Measurements from ENCODE around the gene CDK14. TPM values are rescaled to one million over a fixed set of nuclear protein-coding genes. Genes with fewer than 3 reads are reported as not detected.
"Not testable (repeated sequence)": the region's sequence is repeated elsewhere in the genome, so short reads cannot be mapped to it uniquely, and the experiment has no call there.

The CDK14 gene
- total RNA-seq, 1 donor from 2014 or later: 1.9 TPM

DNA sequence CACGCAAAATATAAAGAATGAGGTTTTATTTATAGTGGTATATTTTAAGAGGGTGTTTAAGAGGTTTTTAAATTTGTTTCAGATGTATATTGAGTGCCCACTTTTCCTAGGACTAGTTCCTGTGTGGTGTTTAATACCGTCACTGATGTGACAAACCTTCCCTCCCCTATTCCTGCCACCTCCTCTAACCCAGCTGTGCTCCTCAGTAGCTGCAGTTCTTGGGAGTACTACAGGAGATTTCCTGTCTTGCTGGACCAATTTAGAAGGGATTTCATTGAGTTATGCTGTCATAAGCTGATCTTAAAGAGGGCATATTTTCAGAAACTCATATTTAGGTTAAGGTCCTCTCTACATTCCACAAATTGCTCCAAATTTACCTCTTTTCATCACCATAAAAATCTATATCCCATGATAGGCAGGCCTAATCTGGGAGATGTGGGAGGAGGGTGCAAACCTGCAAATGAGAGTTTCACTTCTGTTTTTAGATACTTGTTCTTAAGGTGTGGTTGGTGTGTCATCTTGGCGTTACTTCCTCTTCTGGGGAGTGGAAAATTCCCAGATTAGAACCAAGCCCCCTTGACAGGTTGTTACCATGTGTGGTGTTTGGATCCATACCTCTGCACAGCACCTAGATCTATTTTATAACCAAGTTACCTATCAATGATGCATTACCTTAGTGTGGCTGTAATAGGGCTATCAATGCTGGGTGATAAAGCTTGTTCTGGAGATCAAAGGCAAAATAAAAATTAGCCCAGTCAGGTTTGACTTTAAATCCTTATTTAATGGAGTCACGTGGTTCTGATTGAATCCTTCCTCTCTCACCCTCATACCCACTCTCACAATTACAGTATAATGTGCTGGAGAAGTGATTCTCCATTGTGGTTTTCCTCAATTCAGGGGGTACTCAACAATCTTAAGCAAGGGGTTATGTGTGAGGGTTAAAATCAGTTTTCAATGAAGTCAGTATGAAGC is 141.1 kb downstream of the CDK14 start:
- Mint-ChIP-seq H3K4me1 (peaks cover 6% of the 10 kb centered on the region), H3K36me3 (ENCODE audit: low read depth) (no peaks in the 10 kb centered on the region), H3K27ac (no peak overlapping the region), H3K9me3 (peaks cover 11% of the 10 kb centered on the region), H3K27me3 (peaks cover 6% of the 10 kb centered on the region), H3K4me3 (no peak overlapping the region)
- intact Hi-C loops (cut with micrococcal nuclease): loop anchor here (2.0 kb wide), 1 partner anchor 80 kb away; no protein-coding TSS in a partner anchor
- no peak for DNase-seq

DNA sequence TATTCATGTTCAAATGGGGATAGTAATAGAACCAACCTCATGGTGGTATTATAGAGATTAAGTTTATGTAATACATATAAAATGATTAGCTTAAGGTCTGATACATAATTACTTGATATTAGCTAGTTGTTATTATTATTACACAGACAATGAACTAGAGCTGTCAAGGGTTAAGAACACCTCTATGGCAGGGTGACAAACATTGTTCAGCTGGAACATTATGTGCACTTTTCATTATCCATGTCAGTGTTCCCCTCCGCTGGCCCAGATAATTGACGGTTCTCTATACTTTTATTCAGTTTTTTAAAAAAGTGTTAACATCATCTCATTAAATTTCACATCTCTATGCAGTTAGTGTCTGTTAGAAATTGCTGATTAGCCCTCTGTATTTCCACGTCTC is 142.1 kb downstream of the CDK14 start:
- Mint-ChIP-seq H3K4me3 (no peak overlapping the region), H3K4me1 (peaks cover 6% of the 10 kb centered on the region), H3K27me3 (peaks cover 6% of the 10 kb centered on the region), H3K36me3 (ENCODE audit: low read depth) (no peaks in the 10 kb centered on the region), H3K9me3 (peaks cover 6% of the 10 kb centered on the region), H3K27ac (no peak overlapping the region)
- intact Hi-C loops (cut with micrococcal nuclease): no loop called here
- no peak for DNase-seq

DNA sequence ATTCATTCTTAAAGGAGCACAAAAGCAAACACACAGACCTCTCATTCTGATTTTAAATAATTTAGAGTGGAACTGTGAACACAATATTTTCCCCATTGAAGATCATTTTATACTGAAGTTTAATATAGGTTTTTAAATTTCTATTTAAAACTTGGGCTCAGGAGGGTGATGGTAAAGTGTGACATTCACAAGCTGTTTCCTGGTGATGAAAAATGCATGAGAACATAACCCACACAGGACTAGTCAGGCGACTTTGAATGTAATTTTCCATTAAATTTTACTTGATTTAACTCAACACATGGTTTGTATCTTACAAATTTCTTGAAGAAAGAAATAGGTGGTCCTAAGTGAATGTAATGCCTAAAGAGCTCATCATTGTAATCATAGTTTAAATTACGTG is 143.6 kb downstream of the CDK14 start:
- no peaks in the 10 kb centered on the region for H3K9me3 Mint-ChIP-seq
- H3K27ac Mint-ChIP-seq: no peak overlapping the region
- peaks cover 6% of the 10 kb centered on the region for H3K27me3 Mint-ChIP-seq
- no peaks in the 10 kb centered on the region for H3K36me3 Mint-ChIP-seq (ENCODE audit: low read depth)
- intact Hi-C loops (cut with micrococcal nuclease): no loop called here
- peaks cover 6% of the 10 kb centered on the region for H3K4me1 Mint-ChIP-seq
- no peak for DNase-seq
- no peak overlapping the region for H3K4me3 Mint-ChIP-seq

DNA sequence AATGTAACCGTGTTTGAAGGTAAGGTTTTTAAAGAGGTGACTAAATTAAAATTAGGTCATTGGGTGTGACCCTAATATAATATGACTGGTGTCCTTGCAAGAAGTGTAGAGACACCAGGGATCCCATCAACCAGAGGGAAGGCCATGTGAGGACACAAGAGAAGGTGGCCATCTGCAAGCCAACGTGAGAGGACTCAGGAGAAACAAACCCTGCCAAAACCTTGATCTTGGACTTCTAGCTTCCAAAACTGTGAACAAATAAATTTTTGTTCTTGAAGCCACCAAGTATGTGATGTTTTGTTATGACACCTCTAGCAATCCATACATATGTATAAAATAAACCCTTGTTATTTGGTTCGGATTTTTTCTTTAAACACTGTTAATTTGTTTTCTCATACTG is 144.3 kb downstream of the CDK14 start:
- Mint-ChIP-seq H3K27ac (no peak overlapping the region), H3K4me3 (no peak overlapping the region), H3K9me3 (no peaks in the 10 kb centered on the region), H3K27me3 (peaks cover 6% of the 10 kb centered on the region), H3K4me1 (peaks cover 6% of the 10 kb centered on the region), H3K36me3 (ENCODE audit: low read depth) (no peaks in the 10 kb centered on the region)
- intact Hi-C loops (cut with micrococcal nuclease): no loop called here
- DNase-seq: no peak

DNA sequence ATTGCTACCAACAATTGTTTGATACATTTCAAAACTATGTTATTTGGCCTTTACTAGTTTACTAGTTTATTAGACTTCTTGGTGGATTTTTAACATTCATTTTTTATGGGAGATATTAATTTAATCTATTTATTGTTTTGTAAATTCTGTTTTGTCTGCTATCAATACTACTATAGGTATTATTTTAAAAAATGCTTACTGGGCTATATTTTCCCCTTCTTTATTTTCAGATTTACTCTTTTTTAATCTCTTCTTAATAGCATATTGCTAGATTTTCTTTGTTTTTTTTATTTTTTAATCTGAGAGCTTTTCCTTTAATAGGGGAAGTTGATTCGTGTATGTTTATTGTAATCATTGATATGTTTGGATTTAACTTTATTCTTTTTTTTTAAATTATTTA is 147.5 kb downstream of the CDK14 start:
- Mint-ChIP-seq H3K9me3 (no peaks in the 10 kb centered on the region), H3K36me3 (ENCODE audit: low read depth) (no peaks in the 10 kb centered on the region), H3K27ac (no peak overlapping the region), H3K4me1 (no peaks in the 10 kb centered on the region), H3K27me3 (peaks cover 3% of the 10 kb centered on the region), H3K4me3 (no peak overlapping the region)
- intact Hi-C loops (cut with micrococcal nuclease): no loop called here
- DNase-seq: no peak

GRCh38 chr7:90747516-90747915 is 151.4 kb downstream of the CDK14 start:
- Mint-ChIP-seq H3K27me3 (no peaks in the 10 kb centered on the region), H3K27ac (no peak overlapping the region), H3K9me3 (no peaks in the 10 kb centered on the region), H3K4me1 (no peaks in the 10 kb centered on the region), H3K4me3 (no peak overlapping the region), H3K36me3 (ENCODE audit: low read depth) (no peaks in the 10 kb centered on the region)
- intact Hi-C loops (cut with micrococcal nuclease): no loop called here
- DNase-seq: no peak

- Mint-ChIP-seq H3K27me3 (no peaks in the 10 kb centered on the region), H3K9me3 (no peaks in the 10 kb centered on the region), H3K36me3 (ENCODE audit: low read depth) (no peaks in the 10 kb centered on the region), H3K4me3 (no peak overlapping the region), H3K4me1 (no peaks in the 10 kb centered on the region), H3K27ac (no peak overlapping the region)
- intact Hi-C loops (cut with micrococcal nuclease): no loop called here
- no peak for DNase-seq
These were observed 153.1 kb downstream of the CDK14 start for GRCh38 chr7:90749262-90749661.

DNA sequence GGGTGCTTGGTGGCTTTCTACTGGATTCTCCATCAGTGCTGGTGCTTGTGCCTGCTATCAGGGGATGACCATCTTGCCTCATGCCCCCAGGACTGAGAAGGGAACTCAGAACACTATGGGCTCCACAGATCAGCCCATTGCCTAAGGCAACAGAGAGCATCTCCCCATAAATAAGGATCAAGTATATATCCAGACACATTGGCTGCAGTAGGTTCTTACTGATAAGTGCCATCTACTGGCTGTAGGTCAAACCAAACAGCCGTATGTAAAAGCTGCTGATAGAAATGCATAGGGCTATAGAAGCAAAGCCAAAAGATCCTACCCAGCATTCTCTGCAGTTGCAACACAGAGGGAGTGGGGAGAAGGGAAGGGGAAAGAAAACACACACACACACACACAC is 153.7 kb downstream of the CDK14 start:
- DNase-seq: no peak
- H3K36me3 Mint-ChIP-seq (ENCODE audit: low read depth): no peaks in the 10 kb centered on the region
- intact Hi-C loops (cut with micrococcal nuclease): no loop called here
- no peak overlapping the region for H3K27ac Mint-ChIP-seq
- no peaks in the 10 kb centered on the region for H3K27me3 Mint-ChIP-seq
- H3K9me3 Mint-ChIP-seq: no peaks in the 10 kb centered on the region
- H3K4me3 Mint-ChIP-seq: no peak overlapping the region
- no peaks in the 10 kb centered on the region for H3K4me1 Mint-ChIP-seq

DNA sequence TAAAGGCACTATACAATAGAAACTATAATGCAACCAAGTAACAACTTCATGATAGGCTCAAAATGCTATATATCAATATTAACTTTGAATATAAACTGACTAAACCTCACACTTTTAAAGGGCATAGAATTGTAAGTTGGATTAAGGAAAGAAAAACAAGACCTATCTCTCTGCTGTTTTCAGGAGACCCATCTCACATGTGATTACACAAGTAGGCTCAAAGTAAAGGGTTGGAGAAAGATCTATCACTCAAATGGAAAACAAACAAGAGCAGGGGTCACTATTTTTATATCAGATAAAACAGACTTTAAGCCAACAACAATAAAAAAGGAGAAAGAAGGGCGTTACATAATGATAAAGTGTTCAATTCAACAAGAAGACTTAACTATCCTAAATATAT is 155.5 kb downstream of the CDK14 start:
- intact Hi-C loops (cut with micrococcal nuclease): no loop called here
- H3K4me1 Mint-ChIP-seq: no peaks in the 10 kb centered on the region
- H3K36me3 Mint-ChIP-seq (ENCODE audit: low read depth): no peaks in the 10 kb centered on the region

DNA sequence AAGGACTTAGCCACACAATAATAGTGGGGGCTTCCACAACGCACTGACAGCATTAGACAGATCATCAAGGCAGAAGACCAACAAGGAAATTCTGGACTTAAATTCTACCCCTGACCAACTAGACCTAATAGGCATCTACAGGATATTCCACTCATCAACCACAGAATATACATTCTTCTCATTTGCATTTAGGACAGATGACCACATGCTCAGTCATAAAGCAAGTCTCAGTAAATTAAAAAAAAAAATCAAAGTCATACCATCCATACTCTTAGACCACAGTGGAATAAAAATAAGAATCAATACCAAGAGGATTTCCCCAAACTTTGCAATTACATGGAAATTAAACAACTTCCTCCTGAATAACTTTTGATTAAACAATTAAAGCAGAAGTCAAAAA is 155.9 kb downstream of the CDK14 start:
- no peak for DNase-seq
- H3K36me3 Mint-ChIP-seq (ENCODE audit: low read depth): no peaks in the 10 kb centered on the region
- intact Hi-C loops (cut with micrococcal nuclease): no loop called here
- no peak overlapping the region for H3K4me3 Mint-ChIP-seq
- H3K27ac Mint-ChIP-seq: no peak overlapping the region
- no peaks in the 10 kb centered on the region for H3K4me1 Mint-ChIP-seq
- no peaks in the 10 kb centered on the region for H3K9me3 Mint-ChIP-seq
- no peaks in the 10 kb centered on the region for H3K27me3 Mint-ChIP-seq

More for the DNA sequence above, 155.5 kb downstream of the CDK14 start:
- Mint-ChIP-seq H3K4me3 (no peak overlapping the region), H3K9me3 (no peaks in the 10 kb centered on the region), H3K27me3 (no peaks in the 10 kb centered on the region), H3K27ac (no peak overlapping the region)
- DNase-seq: no peak

- DNase-seq: no peak
- H3K9me3 Mint-ChIP-seq: no peaks in the 10 kb centered on the region
- no peaks in the 10 kb centered on the region for H3K27me3 Mint-ChIP-seq
- H3K4me1 Mint-ChIP-seq: no peaks in the 10 kb centered on the region
- intact Hi-C loops (cut with micrococcal nuclease): no loop called here
- no peak overlapping the region for H3K4me3 Mint-ChIP-seq
- H3K27ac Mint-ChIP-seq: no peak overlapping the region
- H3K36me3 Mint-ChIP-seq (ENCODE audit: low read depth): no peaks in the 10 kb centered on the region
These were observed 158.9 kb downstream of the CDK14 start for GRCh38 chr7:90755041-90755440.

DNA sequence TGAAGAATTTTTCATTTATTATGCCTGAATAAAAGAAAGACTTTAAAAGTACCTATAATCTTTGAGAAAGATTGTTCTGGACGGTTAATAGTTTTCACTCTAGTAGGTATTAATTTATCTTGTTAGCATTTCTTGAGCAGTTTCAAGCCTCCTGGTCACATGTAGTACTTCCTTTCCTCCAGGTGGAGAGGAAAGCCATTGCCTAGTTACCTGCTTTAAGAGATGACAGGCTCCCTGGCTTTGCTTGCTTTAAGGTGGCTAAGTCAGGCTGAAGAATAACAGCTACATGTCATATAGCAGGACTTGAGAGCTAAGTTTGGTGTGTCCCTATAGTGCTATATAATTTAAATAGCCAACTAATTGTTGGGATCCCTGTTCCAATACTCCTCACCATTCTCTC is 160.2 kb downstream of the CDK14 start:
- intact Hi-C loops (cut with micrococcal nuclease): no loop called here
- Mint-ChIP-seq H3K4me3 (no peak overlapping the region), H3K27me3 (no peaks in the 10 kb centered on the region), H3K27ac (no peak overlapping the region), H3K36me3 (ENCODE audit: low read depth) (no peaks in the 10 kb centered on the region), H3K9me3 (no peaks in the 10 kb centered on the region), H3K4me1 (no peaks in the 10 kb centered on the region)
- DNase-seq: no peak

DNA sequence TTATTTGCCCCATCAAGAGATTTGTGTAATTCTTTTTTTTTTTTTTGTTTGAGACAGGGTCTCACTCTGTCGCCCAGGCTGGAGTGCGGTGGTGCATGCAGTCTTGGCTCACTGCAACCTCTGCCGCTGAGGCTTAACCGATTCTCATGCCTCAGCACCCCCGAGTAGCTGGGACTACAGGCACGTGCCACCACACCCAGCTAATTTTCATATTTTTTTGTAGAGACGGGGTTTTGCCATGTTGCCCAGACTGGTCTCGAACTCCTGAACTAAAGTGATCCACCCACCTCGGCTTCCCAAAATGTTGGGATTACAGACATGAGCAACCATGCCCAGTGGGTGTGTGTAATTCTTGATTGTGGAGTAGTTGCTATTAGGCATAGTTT is 161.4 kb downstream of the CDK14 start:
- intact Hi-C loops (cut with micrococcal nuclease); H3K4me1 Mint-ChIP-seq; H3K9me3 Mint-ChIP-seq; H3K36me3 Mint-ChIP-seq (ENCODE audit: low read depth); H3K4me3 Mint-ChIP-seq; DNase-seq; H3K27ac Mint-ChIP-seq; H3K27me3 Mint-ChIP-seq: not testable (repeated sequence)

DNA sequence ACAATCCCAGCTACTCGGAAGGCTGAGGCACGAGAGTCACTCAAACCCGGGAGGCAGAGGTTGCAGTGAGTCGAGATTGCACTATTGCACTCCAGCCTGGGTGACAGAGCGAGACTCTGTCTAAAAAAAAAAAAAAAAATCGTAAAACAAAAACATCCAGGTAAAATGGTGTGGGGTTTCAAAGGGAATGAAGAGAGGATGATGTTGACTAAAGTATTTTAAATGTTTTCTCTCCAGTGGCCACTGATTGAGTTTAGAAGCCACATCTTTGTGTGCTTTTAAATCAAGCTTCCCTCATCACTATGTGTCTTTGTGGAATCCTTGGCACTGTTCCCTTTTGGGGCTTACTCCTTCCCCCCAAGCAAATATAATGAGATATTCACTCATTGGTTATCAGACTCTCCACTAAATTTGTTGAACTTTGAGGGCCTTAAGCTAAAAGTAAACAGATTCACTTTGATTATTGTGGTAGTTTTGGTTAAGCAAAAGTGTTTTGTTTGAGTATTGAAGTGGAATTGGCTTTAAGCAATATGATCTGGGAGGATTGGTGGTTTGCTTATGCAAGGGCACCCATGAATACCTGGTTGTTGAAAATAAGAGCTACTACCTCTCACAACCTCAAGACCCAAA is 162.9 kb downstream of the CDK14 start:
- no peak for DNase-seq
- intact Hi-C loops (cut with micrococcal nuclease): no loop called here
- Mint-ChIP-seq H3K9me3 (no peaks in the 10 kb centered on the region), H3K4me3 (no peak overlapping the region), H3K27me3 (no peaks in the 10 kb centered on the region), H3K36me3 (ENCODE audit: low read depth) (no peaks in the 10 kb centered on the region), H3K27ac (no peak overlapping the region), H3K4me1 (no peaks in the 10 kb centered on the region)
